IMR-90 (cell line): Measurements from ENCODE around the gene INSYN1. TPM values are rescaled to one million over a fixed set of nuclear protein-coding genes. Genes with fewer than 3 reads are reported as not detected.

Experiments used
- ATAC-seq: fragments of 200-7000 bp; cut with Tn5 transposase; 2 replicates; pipeline ENCODE4 v1.9.1; 2020; ENCODE audit warnings: low read depth, mild to moderate bottlenecking, moderate library complexity
- BruUV-seq: library from RNA; stranded (reverse); fragments of 400-500 nt; replicated peaks from 2 replicates; lab custom pipeline; 2021; lab: Mats Ljungman, UMichigan
- CTCF ChIA-PET: fragments of 300-600 bp; formaldehyde crosslinking; extraction: SDS; loops from one replicate; lab custom pipeline; 2021; ENCODE audit warnings: antibody characterized with exemption; lab: Yijun Ruan, JAX
- POLR2A ChIA-PET: fragments of 300-600 bp; sonication (Branson Sonifier 250); formaldehyde crosslinking; loops from one replicate; lab custom pipeline; 2022; ENCODE audit warnings: antibody characterized with exemption; ENCODE audit not compliant: unreplicated experiment; lab: Charles Lee
- DNase-seq: peaks from one replicate; pipeline ENCODE4 v3.0.0; 2013
- H2AFZ ChIP-seq: replicated peaks from 2 replicates; pipeline ENCODE3; 2013; ENCODE audit warnings: low read length, mild to moderate bottlenecking; ENCODE audit not compliant: poor library complexity
- H2AK5ac ChIP-seq: 2 replicates; pipeline ENCODE4 v1.6.1; 2013; ENCODE audit warnings: low read depth, low read length, inconsistent platforms
- H2AK9ac ChIP-seq: replicated peaks from 2 replicates; pipeline ENCODE3; 2013; ENCODE audit warnings: mild to moderate bottlenecking, low read depth, low read length, moderate library complexity; ENCODE audit not compliant: poor library complexity
- H2BK120ac ChIP-seq: 2 replicates; pipeline ENCODE4 v1.6.1; 2013; ENCODE audit warnings: low read depth, low read length, inconsistent platforms
- H2BK15ac ChIP-seq: 3 replicates; pipeline ENCODE4 v1.6.1; 2013; ENCODE audit warnings: low read depth, low read length, inconsistent platforms
- H2BK20ac ChIP-seq: 2 replicates; pipeline ENCODE4 v1.6.1; 2013; ENCODE audit warnings: low read depth, mild to moderate bottlenecking, inconsistent platforms, low read length, moderate library complexity
- H2BK5ac ChIP-seq: 2 replicates; pipeline ENCODE4 v1.6.1; 2013; ENCODE audit warnings: mild to moderate bottlenecking, low read depth, low read length, inconsistent platforms; ENCODE audit not compliant: poor library complexity, severe bottlenecking
- H3K14ac ChIP-seq: replicated peaks from 2 replicates; pipeline ENCODE4 v1.6.1; 2013; ENCODE audit warnings: low read depth, low read length, inconsistent platforms
- H3K18ac ChIP-seq: 2 replicates; pipeline ENCODE4 v1.6.1; 2013; ENCODE audit warnings: low read depth, low read length, control low read depth
- H3K23ac ChIP-seq: 2 replicates; pipeline ENCODE4 v1.6.1; 2013; ENCODE audit warnings: low read depth, low read length, inconsistent platforms
- H3K27ac ChIP-seq: 2 replicates; pipeline ENCODE4 v1.5.1; 2013; ENCODE audit warnings: mild to moderate bottlenecking, control low read depth, low read length; ENCODE audit not compliant: insufficient read depth
- H3K27me3 ChIP-seq: 2 replicates; pipeline ENCODE4 v1.6.1; 2013; ENCODE audit warnings: low read length; ENCODE audit not compliant: control insufficient read depth, insufficient read depth
- H3K36me3 ChIP-seq: 2 replicates; pipeline ENCODE4 v1.6.1; 2013; ENCODE audit warnings: low read length, mixed read lengths; ENCODE audit not compliant: control insufficient read depth, insufficient read depth
- H3K4ac ChIP-seq: 2 replicates; pipeline ENCODE4 v1.6.1; 2013; ENCODE audit warnings: low read depth, low read length, inconsistent platforms
- H3K4me1 ChIP-seq: 2 replicates; pipeline ENCODE4 v1.6.1; 2013; ENCODE audit warnings: low read length, mixed read lengths; ENCODE audit not compliant: control insufficient read depth, insufficient read depth
- H3K4me2 ChIP-seq: 2 replicates; pipeline ENCODE4 v1.6.1; 2013; ENCODE audit warnings: low read depth, mild to moderate bottlenecking, control low read depth, low read length, moderate library complexity
- H3K4me3 ChIP-seq: 2 replicates; pipeline ENCODE4 v1.5.1; 2013; ENCODE audit warnings: low read depth, mild to moderate bottlenecking, control low read depth, low read length, moderate library complexity; ENCODE audit not compliant: insufficient read depth
- H3K56ac ChIP-seq: 2 replicates; pipeline ENCODE4 v1.6.1; 2013; ENCODE audit warnings: low read length, inconsistent platforms; ENCODE audit not compliant: insufficient read depth; ENCODE audit errors: extremely low read depth
- H3K79me1 ChIP-seq, 2 experiments: 2 replicates each; pipeline ENCODE4 v1.6.1; 2013; ENCODE audit warnings: low read length in 2 of 2, inconsistent platforms in 1 of 2, low read depth in 1 of 2
- H3K9ac ChIP-seq: 2 replicates; pipeline ENCODE4 v1.6.1; 2013; ENCODE audit warnings: low read depth, low read length, control low read depth
- H3K9me1 ChIP-seq: 2 replicates; pipeline ENCODE4 v1.6.1; 2013; ENCODE audit warnings: low read length, inconsistent platforms; ENCODE audit not compliant: insufficient read depth
- H3K9me3 ChIP-seq: 2 replicates; pipeline ENCODE4 v1.6.1; 2013; ENCODE audit warnings: low read length; ENCODE audit not compliant: control insufficient read depth, insufficient read depth
- H4K20me1 ChIP-seq: 2 replicates; pipeline ENCODE4 v1.6.1; 2013; ENCODE audit warnings: low read length, inconsistent platforms; ENCODE audit not compliant: insufficient read depth
- H4K5ac ChIP-seq: 2 replicates; pipeline ENCODE4 v1.6.1; 2013; ENCODE audit warnings: mild to moderate bottlenecking, low read depth, low read length, control low read depth
- H4K8ac ChIP-seq, 2 experiments: 2 replicates each; pipeline ENCODE4 v1.6.1; 2013; ENCODE audit warnings: low read depth in 2 of 2, low read length in 2 of 2, control low read depth in 1 of 2, inconsistent platforms in 1 of 2
- H4K91ac ChIP-seq: 2 replicates; pipeline ENCODE4 v1.6.1; 2013; ENCODE audit warnings: low read depth, low read length, inconsistent platforms; ENCODE audit not compliant: insufficient read depth
- BHLHE40 ChIP-seq: fragments of 150-350 bp; IDR thresholded peaks from 2 replicates; pipeline ENCODE4 v1.6.1; 2016; ENCODE audit warnings: mild to moderate bottlenecking, low read depth, low read length
- CEBPB ChIP-seq: IDR thresholded peaks from 2 replicates; pipeline ENCODE4 v1.6.1; 2012; ENCODE audit warnings: low read depth, low read length, improper control_type of control experiment
- CHD1 ChIP-seq: IDR thresholded peaks from 2 replicates; pipeline ENCODE4 v1.6.1; 2012; ENCODE audit warnings: low read depth, low read length, improper control_type of control experiment
- ELK1 ChIP-seq: fragments of 150-350 bp; IDR thresholded peaks from 2 replicates; pipeline ENCODE4 v1.6.1; 2016; ENCODE audit warnings: low read depth, mild to moderate bottlenecking, low read length, moderate library complexity, borderline replicate concordance
- FOS ChIP-seq: fragments of 150-350 bp; IDR thresholded peaks from 2 replicates; pipeline ENCODE4 v1.6.1; 2016; ENCODE audit warnings: low read depth, low read length
- MAFK ChIP-seq: IDR thresholded peaks from 2 replicates; pipeline ENCODE4 v1.6.1; 2012; ENCODE audit warnings: low read depth, low read length, improper control_type of control experiment
- MAZ ChIP-seq: IDR thresholded peaks from 2 replicates; pipeline ENCODE4 v1.6.1; 2012; ENCODE audit warnings: low read depth, mild to moderate bottlenecking, low read length, improper control_type of control experiment, moderate library complexity, borderline replicate concordance
- MXI1 ChIP-seq: IDR thresholded peaks from 2 replicates; pipeline ENCODE4 v1.6.1; 2012; ENCODE audit warnings: low read depth, mild to moderate bottlenecking, low read length, moderate library complexity, borderline replicate concordance
- NFE2L2 ChIP-seq: fragments of 150-350 bp; IDR thresholded peaks from 2 replicates; pipeline ENCODE4 v1.6.1; 2016; ENCODE audit warnings: low read depth, mild to moderate bottlenecking, low read length
- POLR2A ChIP-seq: IDR thresholded peaks from 2 replicates; pipeline ENCODE4 v1.6.1; 2012; ENCODE audit warnings: mild to moderate bottlenecking, low read depth, low read length
- RCOR1 ChIP-seq: IDR thresholded peaks from 2 replicates; pipeline ENCODE4 v1.6.1; 2012; ENCODE audit warnings: mild to moderate bottlenecking, low read length, improper control_type of control experiment; ENCODE audit not compliant: insufficient replicate concordance
- RFX5 ChIP-seq: IDR thresholded peaks from 2 replicates; pipeline ENCODE4 v1.8.0; 2012; ENCODE audit warnings: low read depth, mild to moderate bottlenecking, low read length, moderate library complexity
- SMC3 ChIP-seq: fragments of 150-350 bp; IDR thresholded peaks from 2 replicates; pipeline ENCODE4 v1.6.1; 2016; ENCODE audit warnings: low read depth, mild to moderate bottlenecking, antibody characterized with exemption, low read length, moderate library complexity
- USF2 ChIP-seq: fragments of 150-350 bp; IDR thresholded peaks from 2 replicates; pipeline ENCODE4 v1.6.1; 2017; ENCODE audit warnings: mild to moderate bottlenecking, antibody characterized with exemption, low read length, low read depth
- WGBS, 2 experiments: methylation state at CpG; one replicate each; pipeline versions ENCODE4 v1.1.5 to v1.1.7; 2013; ENCODE audit warnings: missing lambda C conversion rate in 2 of 2; ENCODE audit not compliant: insufficient read length in 1 of 2; ENCODE audit errors: extremely low coverage in 2 of 2; 5-methylcytosine and 5-hydroxymethylcytosine counted together
- dilution Hi-C: fragments of 300-500 bp; cut with HindIII; formaldehyde crosslinking; loops from one replicate; pipeline ENCODE4 v1.14.3; 2018; ENCODE audit warnings: low sequenced_read_pairs; ENCODE audit not compliant: unreplicated experiment
- in situ Hi-C: fragments of 300-500 bp; cut with MboI; formaldehyde crosslinking; loops from 3 replicates; pipeline ENCODE4 v1.14.3; 2019; ENCODE audit warnings: low sequenced_read_pairs, inconsistent platforms, mixed read lengths
- intact Hi-C: fragments of 100-400 bp; cut with micrococcal nuclease; formaldehyde crosslinking; loops from 2 replicates; pipeline ENCODE4 v1.10.0; 2022
- polyA plus RNA-seq, 3 experiments: library from polyadenylated mRNA; depleted of rRNA; stranded (reverse); fragments of >200 nt; gene quantifications; 2 replicates each; pipeline ENCODE4 v1.2.3, GENCODE V29; 2012; ENCODE audit warnings: low replicate concordance in 1 of 3
- total RNA-seq: library from RNA; depleted of rRNA; stranded (reverse); fragments of >200 nt; gene quantifications from 2 replicates; pipeline ENCODE4 v1.2.3, GENCODE V29; 2012
- TF ChIP-seq, protein P1 (sequence below): conservative IDR thresholded peaks from 2 replicates; pipeline ENCODE4 v1.5.1; 2012; ENCODE audit warnings: mild to moderate bottlenecking, low read depth, low read length, improper control_type of control experiment

Gene INSYN1
- total and polyA plus RNA-seq, 2 of the 4 experiments (the other 2 are of a cell fraction), result 0.18 to 0.34 TPM

GRCh38 chr15:73686781-73687256 lies 66.3 kb downstream of the INSYN1 start:
- no peaks in the 10 kb centered on the region for H3K9me3 ChIP-seq
- no CpG with 5 or more reads among the region's 4 CpGs for WGBS, 2 experiments
- CTCF ChIA-PET, result interaction anchor here (0.8 to 3.0 kb wide), 5 partner anchors 9 to 51 kb away, joined by 3 to 10 read pairs (median 4); no protein-coding TSS in a partner anchor
- peaks cover 53% of the 10 kb centered on the region for H3K9me1 ChIP-seq
- H3K36me3 ChIP-seq, result no peaks in the 10 kb centered on the region
- H4K8ac ChIP-seq, result peak overlapping the region in 1 of 2 experiments; percentile 39; a peak in 2 of 4 replicates
- H3K27me3 ChIP-seq, result no peaks in the 10 kb centered on the region
- peak overlapping the region; percentile 71; the same call in 1 of the 2 replicates for H3K14ac ChIP-seq
- H4K20me1 ChIP-seq, result peaks cover 58% of the 10 kb centered on the region
- no peak overlapping the region for H2BK120ac ChIP-seq
- H2BK5ac ChIP-seq, result peak overlapping the region; percentile 21
- no peak overlapping the region for H3K18ac ChIP-seq
- H2AK5ac ChIP-seq, result peak overlapping the region; percentile 69
- H3K56ac ChIP-seq, result no peak overlapping the region
- H2AFZ ChIP-seq, result peak overlapping the region; percentile 5
- peak overlapping the region; percentile 93; the same call in 1 of the 2 replicates for H3K23ac ChIP-seq
- peak overlapping the region; percentile 33 for H3K4me2 ChIP-seq
- 0 out of 3 replicates have a peak overlapping the region, but pooled peaks have one; percentile 44 for H2BK15ac ChIP-seq
- in situ Hi-C loops, result no loop called here
- ATAC-seq (no peak), DNase-seq (peak; percentile 97)
- no peak overlapping the region for H4K5ac ChIP-seq
- H4K91ac ChIP-seq, result no peak overlapping the region
- H3K79me1 ChIP-seq, result peaks cover 8 to 70% of the 10 kb centered on the region in 2 experiments
- POLR2A ChIA-PET, result no interaction called here
- H3K4me3 ChIP-seq, result no peak overlapping the region
- peaks cover 42% of the 10 kb centered on the region for H3K4me1 ChIP-seq
- H3K9ac ChIP-seq, result no peak overlapping the region
- H2AK9ac ChIP-seq, result peak overlapping the region; percentile 79
- no peak overlapping the region for H2BK20ac ChIP-seq
- H3K27ac ChIP-seq, result peak overlapping the region; percentile 36
- intact Hi-C loops, result no loop called here
- BruUV-seq, result no TSS peak
- dilution Hi-C loops, result no loop called here
- peak overlapping the region; percentile 89 for H3K4ac ChIP-seq
- peak; percentile 44; the same call in 1 of the 2 replicates for TF ChIP-seq USF2
- 0 out of 2 replicates have a peak, but pooled peaks have one; percentile 37 for TF ChIP-seq MXI1
- peak; percentile 36 for TF ChIP-seq BHLHE40
- TF ChIP-seq POLR2A, result peak; percentile 25; the same call in 1 of the 2 replicates
- TF ChIP-seq, protein P1, sequence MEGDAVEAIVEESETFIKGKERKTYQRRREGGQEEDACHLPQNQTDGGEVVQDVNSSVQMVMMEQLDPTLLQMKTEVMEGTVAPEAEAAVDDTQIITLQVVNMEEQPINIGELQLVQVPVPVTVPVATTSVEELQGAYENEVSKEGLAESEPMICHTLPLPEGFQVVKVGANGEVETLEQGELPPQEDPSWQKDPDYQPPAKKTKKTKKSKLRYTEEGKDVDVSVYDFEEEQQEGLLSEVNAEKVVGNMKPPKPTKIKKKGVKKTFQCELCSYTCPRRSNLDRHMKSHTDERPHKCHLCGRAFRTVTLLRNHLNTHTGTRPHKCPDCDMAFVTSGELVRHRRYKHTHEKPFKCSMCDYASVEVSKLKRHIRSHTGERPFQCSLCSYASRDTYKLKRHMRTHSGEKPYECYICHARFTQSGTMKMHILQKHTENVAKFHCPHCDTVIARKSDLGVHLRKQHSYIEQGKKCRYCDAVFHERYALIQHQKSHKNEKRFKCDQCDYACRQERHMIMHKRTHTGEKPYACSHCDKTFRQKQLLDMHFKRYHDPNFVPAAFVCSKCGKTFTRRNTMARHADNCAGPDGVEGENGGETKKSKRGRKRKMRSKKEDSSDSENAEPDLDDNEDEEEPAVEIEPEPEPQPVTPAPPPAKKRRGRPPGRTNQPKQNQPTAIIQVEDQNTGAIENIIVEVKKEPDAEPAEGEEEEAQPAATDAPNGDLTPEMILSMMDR, result no peak
- no peak for TF ChIP-seq SMC3
- no peak; the same call in 1 of the 2 replicates for TF ChIP-seq MAZ
- no peak for TF ChIP-seq ELK1
- TF ChIP-seq MAFK, result no peak
- no peak for TF ChIP-seq RCOR1
- no peak for TF ChIP-seq NFE2L2
- TF ChIP-seq RFX5, result no peak
- TF ChIP-seq CHD1, result no peak
- TF ChIP-seq FOS, result peak; percentile 83; the same call in 1 of the 2 replicates
- TF ChIP-seq CEBPB, result 0 out of 2 replicates have a peak, but pooled peaks have one; percentile 10
